GM23338 (cell line): ENCODE data around the gene CD44.

Experiments
- CREB1 ChIP-seq: fragments of 250-450 bp; sonication (Bioruptor Pico); IDR thresholded peaks from 2 replicates; pipeline ENCODE4 v1.5.0; 2020; ENCODE audit warnings: low read depth, mild to moderate bottlenecking, moderate library complexity
- EZH2 ChIP-seq: fragments of 200-600 bp; sonication (generic); IDR thresholded peaks from one replicate; pipeline ENCODE4 v1.8.0; 2017; ENCODE audit warnings: antibody characterized with exemption, mild to moderate bottlenecking, low read depth; ENCODE audit not compliant: unreplicated experiment
- EZH2phosphoT487 ChIP-seq: fragments of 200-600 bp; sonication (generic); IDR thresholded peaks from one replicate; pipeline ENCODE4 v1.8.1; 2018; ENCODE audit warnings: antibody characterized with exemption; ENCODE audit not compliant: unreplicated experiment
- JUNB ChIP-seq: IDR thresholded peaks from one replicate; pipeline ENCODE4 v1.6.1; 2016; ENCODE audit warnings: antibody characterized with exemption; ENCODE audit not compliant: unreplicated experiment
- NANOG ChIP-seq: IDR thresholded peaks from 2 replicates; pipeline ENCODE4 v1.6.1; 2016; ENCODE audit warnings: antibody characterized with exemption, borderline replicate concordance
- POLR2AphosphoS5 ChIP-seq: IDR thresholded peaks from 2 replicates; pipeline ENCODE4 v1.6.1; 2016; ENCODE audit warnings: antibody characterized with exemption, low read depth
- STAT1 ChIP-seq: IDR thresholded peaks from one replicate; pipeline ENCODE4 v1.6.1; 2016; ENCODE audit warnings: antibody characterized with exemption; ENCODE audit not compliant: unreplicated experiment
- ZNF114 ChIP-seq: fragments of 250-450 bp; sonication (Bioruptor Pico); IDR thresholded peaks from 2 replicates; pipeline ENCODE4 v1.5.0; 2020; ENCODE audit warnings: mild to moderate bottlenecking, moderate library complexity
- TF ChIP-seq, protein P1 (sequence below), 2 experiments: fragments of 200-600 bp in 1 of 2; sonication (generic) in 1 of 2; conservative IDR thresholded peaks; 2 replicates each; pipeline versions ENCODE4 v1.5.1 to v1.6.1; 2016 to 2017; ENCODE audit warnings: antibody characterized with exemption in 2 of 2, low read depth in 2 of 2, mild to moderate bottlenecking in 2 of 2, moderate library complexity in 1 of 2
- TF ChIP-seq, protein P2 (sequence below): IDR thresholded peaks from one replicate; pipeline ENCODE4 v1.6.1; 2018; ENCODE audit warnings: antibody characterized with exemption; ENCODE audit not compliant: unreplicated experiment
- TF ChIP-seq, protein P3 (sequence below): IDR thresholded peaks from 2 replicates; pipeline ENCODE4 v1.6.1; 2016; ENCODE audit warnings: antibody characterized with exemption
- TF ChIP-seq, protein P4 (sequence below): fragments of 250-450 bp; sonication (Bioruptor Pico); IDR thresholded peaks from 2 replicates; pipeline ENCODE4 v1.5.0; 2020; ENCODE audit warnings: mild to moderate bottlenecking, moderate library complexity

DNA sequence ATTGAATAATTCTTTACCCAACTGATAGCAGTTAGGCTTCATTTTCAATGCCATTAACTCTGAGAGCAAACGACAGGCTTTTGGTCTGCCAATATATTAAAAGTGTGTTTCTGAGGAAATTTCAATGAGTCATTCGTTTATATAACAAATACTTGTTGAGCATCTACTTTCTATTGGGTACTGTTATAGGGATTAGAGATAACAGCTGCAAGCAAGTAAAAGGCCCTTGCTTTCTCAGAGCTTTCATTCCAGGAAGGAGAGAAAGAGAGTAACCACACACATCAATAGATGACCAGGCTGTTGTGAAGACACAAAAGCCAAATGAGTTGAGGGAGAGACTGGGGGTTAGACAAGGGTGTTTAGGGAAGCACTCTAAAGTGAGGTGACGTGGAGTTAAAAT is 35.7 kb downstream of the CD44 start:
- TF ChIP-seq, protein P1, sequence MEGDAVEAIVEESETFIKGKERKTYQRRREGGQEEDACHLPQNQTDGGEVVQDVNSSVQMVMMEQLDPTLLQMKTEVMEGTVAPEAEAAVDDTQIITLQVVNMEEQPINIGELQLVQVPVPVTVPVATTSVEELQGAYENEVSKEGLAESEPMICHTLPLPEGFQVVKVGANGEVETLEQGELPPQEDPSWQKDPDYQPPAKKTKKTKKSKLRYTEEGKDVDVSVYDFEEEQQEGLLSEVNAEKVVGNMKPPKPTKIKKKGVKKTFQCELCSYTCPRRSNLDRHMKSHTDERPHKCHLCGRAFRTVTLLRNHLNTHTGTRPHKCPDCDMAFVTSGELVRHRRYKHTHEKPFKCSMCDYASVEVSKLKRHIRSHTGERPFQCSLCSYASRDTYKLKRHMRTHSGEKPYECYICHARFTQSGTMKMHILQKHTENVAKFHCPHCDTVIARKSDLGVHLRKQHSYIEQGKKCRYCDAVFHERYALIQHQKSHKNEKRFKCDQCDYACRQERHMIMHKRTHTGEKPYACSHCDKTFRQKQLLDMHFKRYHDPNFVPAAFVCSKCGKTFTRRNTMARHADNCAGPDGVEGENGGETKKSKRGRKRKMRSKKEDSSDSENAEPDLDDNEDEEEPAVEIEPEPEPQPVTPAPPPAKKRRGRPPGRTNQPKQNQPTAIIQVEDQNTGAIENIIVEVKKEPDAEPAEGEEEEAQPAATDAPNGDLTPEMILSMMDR (conservative IDR thresholded peaks at IDR 0.05; ENCODE audit: low read depth in 2 of 2) = no peak
- TF ChIP-seq EZH2 (no peak), NANOG (no peak), EZH2phosphoT487 (no peak), POLR2AphosphoS5 (no peak), STAT1 (no peak), CREB1 (CRISPR knock-in tag) (no peak), JUNB (no peak), ZNF114 (no peak)
- TF ChIP-seq, protein P2, sequence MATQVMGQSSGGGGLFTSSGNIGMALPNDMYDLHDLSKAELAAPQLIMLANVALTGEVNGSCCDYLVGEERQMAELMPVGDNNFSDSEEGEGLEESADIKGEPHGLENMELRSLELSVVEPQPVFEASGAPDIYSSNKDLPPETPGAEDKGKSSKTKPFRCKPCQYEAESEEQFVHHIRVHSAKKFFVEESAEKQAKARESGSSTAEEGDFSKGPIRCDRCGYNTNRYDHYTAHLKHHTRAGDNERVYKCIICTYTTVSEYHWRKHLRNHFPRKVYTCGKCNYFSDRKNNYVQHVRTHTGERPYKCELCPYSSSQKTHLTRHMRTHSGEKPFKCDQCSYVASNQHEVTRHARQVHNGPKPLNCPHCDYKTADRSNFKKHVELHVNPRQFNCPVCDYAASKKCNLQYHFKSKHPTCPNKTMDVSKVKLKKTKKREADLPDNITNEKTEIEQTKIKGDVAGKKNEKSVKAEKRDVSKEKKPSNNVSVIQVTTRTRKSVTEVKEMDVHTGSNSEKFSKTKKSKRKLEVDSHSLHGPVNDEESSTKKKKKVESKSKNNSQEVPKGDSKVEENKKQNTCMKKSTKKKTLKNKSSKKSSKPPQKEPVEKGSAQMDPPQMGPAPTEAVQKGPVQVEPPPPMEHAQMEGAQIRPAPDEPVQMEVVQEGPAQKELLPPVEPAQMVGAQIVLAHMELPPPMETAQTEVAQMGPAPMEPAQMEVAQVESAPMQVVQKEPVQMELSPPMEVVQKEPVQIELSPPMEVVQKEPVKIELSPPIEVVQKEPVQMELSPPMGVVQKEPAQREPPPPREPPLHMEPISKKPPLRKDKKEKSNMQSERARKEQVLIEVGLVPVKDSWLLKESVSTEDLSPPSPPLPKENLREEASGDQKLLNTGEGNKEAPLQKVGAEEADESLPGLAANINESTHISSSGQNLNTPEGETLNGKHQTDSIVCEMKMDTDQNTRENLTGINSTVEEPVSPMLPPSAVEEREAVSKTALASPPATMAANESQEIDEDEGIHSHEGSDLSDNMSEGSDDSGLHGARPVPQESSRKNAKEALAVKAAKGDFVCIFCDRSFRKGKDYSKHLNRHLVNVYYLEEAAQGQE = no peak
- TF ChIP-seq, protein P3, sequence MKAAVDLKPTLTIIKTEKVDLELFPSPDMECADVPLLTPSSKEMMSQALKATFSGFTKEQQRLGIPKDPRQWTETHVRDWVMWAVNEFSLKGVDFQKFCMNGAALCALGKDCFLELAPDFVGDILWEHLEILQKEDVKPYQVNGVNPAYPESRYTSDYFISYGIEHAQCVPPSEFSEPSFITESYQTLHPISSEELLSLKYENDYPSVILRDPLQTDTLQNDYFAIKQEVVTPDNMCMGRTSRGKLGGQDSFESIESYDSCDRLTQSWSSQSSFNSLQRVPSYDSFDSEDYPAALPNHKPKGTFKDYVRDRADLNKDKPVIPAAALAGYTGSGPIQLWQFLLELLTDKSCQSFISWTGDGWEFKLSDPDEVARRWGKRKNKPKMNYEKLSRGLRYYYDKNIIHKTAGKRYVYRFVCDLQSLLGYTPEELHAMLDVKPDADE = no peak
- TF ChIP-seq, protein P4, sequence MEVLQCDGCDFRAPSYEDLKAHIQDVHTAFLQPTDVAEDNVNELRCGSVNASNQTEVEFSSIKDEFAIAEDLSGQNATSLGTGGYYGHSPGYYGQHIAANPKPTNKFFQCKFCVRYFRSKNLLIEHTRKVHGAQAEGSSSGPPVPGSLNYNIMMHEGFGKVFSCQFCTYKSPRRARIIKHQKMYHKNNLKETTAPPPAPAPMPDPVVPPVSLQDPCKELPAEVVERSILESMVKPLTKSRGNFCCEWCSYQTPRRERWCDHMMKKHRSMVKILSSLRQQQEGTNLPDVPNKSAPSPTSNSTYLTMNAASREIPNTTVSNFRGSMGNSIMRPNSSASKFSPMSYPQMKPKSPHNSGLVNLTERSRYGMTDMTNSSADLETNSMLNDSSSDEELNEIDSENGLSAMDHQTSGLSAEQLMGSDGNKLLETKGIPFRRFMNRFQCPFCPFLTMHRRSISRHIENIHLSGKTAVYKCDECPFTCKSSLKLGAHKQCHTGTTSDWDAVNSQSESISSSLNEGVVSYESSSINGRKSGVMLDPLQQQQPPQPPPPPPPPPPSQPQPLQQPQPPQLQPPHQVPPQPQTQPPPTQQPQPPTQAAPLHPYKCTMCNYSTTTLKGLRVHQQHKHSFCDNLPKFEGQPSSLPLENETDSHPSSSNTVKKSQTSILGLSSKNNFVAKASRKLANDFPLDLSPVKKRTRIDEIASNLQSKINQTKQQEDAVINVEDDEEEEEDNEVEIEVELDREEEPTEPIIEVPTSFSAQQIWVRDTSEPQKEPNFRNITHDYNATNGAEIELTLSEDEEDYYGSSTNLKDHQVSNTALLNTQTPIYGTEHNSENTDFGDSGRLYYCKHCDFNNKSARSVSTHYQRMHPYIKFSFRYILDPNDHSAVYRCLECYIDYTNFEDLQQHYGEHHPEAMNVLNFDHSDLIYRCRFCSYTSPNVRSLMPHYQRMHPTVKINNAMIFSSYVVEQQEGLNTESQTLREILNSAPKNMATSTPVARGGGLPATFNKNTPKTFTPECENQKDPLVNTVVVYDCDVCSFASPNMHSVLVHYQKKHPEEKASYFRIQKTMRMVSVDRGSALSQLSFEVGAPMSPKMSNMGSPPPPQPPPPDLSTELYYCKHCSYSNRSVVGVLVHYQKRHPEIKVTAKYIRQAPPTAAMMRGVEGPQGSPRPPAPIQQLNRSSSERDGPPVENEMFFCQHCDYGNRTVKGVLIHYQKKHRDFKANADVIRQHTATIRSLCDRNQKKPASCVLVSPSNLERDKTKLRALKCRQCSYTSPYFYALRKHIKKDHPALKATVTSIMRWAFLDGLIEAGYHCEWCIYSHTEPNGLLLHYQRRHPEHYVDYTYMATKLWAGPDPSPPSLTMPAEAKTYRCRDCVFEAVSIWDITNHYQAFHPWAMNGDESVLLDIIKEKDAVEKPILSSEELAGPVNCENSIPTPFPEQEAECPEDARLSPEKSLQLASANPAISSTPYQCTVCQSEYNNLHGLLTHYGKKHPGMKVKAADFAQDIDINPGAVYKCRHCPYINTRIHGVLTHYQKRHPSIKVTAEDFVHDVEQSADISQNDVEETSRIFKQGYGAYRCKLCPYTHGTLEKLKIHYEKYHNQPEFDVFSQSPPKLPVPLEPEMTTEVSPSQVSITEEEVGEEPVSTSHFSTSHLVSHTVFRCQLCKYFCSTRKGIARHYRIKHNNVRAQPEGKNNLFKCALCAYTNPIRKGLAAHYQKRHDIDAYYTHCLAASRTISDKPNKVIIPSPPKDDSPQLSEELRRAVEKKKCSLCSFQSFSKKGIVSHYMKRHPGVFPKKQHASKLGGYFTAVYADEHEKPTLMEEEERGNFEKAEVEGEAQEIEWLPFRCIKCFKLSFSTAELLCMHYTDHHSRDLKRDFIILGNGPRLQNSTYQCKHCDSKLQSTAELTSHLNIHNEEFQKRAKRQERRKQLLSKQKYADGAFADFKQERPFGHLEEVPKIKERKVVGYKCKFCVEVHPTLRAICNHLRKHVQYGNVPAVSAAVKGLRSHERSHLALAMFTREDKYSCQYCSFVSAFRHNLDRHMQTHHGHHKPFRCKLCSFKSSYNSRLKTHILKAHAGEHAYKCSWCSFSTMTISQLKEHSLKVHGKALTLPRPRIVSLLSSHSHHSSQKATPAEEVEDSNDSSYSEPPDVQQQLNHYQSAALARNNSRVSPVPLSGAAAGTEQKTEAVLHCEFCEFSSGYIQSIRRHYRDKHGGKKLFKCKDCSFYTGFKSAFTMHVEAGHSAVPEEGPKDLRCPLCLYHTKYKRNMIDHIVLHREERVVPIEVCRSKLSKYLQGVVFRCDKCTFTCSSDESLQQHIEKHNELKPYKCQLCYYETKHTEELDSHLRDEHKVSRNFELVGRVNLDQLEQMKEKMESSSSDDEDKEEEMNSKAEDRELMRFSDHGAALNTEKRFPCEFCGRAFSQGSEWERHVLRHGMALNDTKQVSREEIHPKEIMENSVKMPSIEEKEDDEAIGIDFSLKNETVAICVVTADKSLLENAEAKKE (CRISPR knock-in tag) = no peak
